WTC11 (cell line): ENCODE data around the gene ADAMTS9.

Experiments used
- CREB1 ChIP-seq: sonication (generic); formaldehyde crosslinking; IDR thresholded peaks from 2 replicates; pipeline ENCODE4 v1.8.0; 2023; ENCODE audit warnings: mild to moderate bottlenecking, missing genetic modification reagents
- CTCF ChIP-seq: fragments of 200-600 bp; IDR thresholded peaks from 2 replicates; pipeline ENCODE4 v1.8.0; 2022; ENCODE audit warnings: antibody characterized with exemption
- ESRRA ChIP-seq: sonication (generic); formaldehyde crosslinking; IDR thresholded peaks from 2 replicates; pipeline ENCODE4 v1.8.1; 2022; ENCODE audit warnings: mild to moderate bottlenecking, missing genetic modification reagents, borderline replicate concordance
- MAX ChIP-seq: sonication (generic); formaldehyde crosslinking; IDR thresholded peaks from 2 replicates; pipeline ENCODE4 v1.8.0; 2022; ENCODE audit warnings: mild to moderate bottlenecking, missing genetic modification reagents
- MYBL2 ChIP-seq: sonication (generic); formaldehyde crosslinking; IDR thresholded peaks from 2 replicates; pipeline ENCODE4 v1.8.1; 2023; ENCODE audit warnings: mild to moderate bottlenecking, moderate library complexity, missing genetic modification reagents
- NFE2L1 ChIP-seq: sonication (generic); formaldehyde crosslinking; IDR thresholded peaks from 2 replicates; pipeline ENCODE4 v1.8.1; 2023; ENCODE audit warnings: missing genetic modification reagents
- SMAD4 ChIP-seq: sonication (generic); formaldehyde crosslinking; IDR thresholded peaks from 2 replicates; pipeline ENCODE4 v1.8.0; 2022; ENCODE audit warnings: mild to moderate bottlenecking, missing genetic modification reagents
- TEAD1 ChIP-seq: sonication (generic); formaldehyde crosslinking; IDR thresholded peaks from 2 replicates; pipeline ENCODE4 v1.8.0; 2022; ENCODE audit warnings: mild to moderate bottlenecking, missing genetic modification reagents
- TEAD4 ChIP-seq: sonication (generic); formaldehyde crosslinking; IDR thresholded peaks from 2 replicates; pipeline ENCODE4 v1.8.0; 2022; ENCODE audit warnings: mild to moderate bottlenecking, missing genetic modification reagents

GRCh38 chr3:64568895-64569517 is 118.8 kb downstream of the ADAMTS9 start:
- TF ChIP-seq CTCF = no peak
- TF ChIP-seq ESRRA (CRISPR knock-in tag) = no peak
- no peak for TF ChIP-seq TEAD1
- TF ChIP-seq CREB1 (CRISPR knock-in tag) = no peak
- no peak for TF ChIP-seq MYBL2 (CRISPR knock-in tag)
- no peak for TF ChIP-seq SMAD4
- no peak for TF ChIP-seq MAX (CRISPR knock-in tag)
- no peak for TF ChIP-seq NFE2L1 (CRISPR knock-in tag)
- TF ChIP-seq TEAD4 (CRISPR knock-in tag) = no peak
